CD4-positive, alpha-beta T cell (primary cell): ENCODE results near the gene MYO1A. TPM values are rescaled to one million over a fixed set of nuclear protein-coding genes. Genes with fewer than 3 reads are reported as not detected.

Experiments used
- ATAC-seq: fragments of 200-7000 bp; cut with Tn5 transposase; one replicate; pipeline ENCODE4 v1.10.0; 2022; ENCODE audit warnings: mild to moderate bottlenecking; ENCODE audit not compliant: poor library complexity
- CTCF ChIA-PET: fragments of 350-600 bp; sonication (Branson Sonifier 250); formaldehyde crosslinking; loops from one replicate; lab custom pipeline; 2021; ENCODE audit warnings: antibody characterized with exemption, inconsistent platforms; lab: Charles Lee
- POLR2A ChIA-PET: fragments of 350-600 bp; sonication (Branson Sonifier 250); formaldehyde crosslinking; loops from one replicate; lab custom pipeline; 2021; ENCODE audit warnings: antibody characterized with exemption, inconsistent platforms; lab: Charles Lee
- DNase-seq, 14 experiments: peaks; one replicate each; pipeline ENCODE4 v3.0.0-alpha.2; 2013 to 2020; ENCODE audit warnings: mixed read lengths in 2 of 14
- H3K27ac ChIP-seq, 2 donors: one replicate each; pipeline versions ENCODE4 v1.5.1 to v1.7.0; 2013; ENCODE audit warnings: low read length in 2 of 2, low read depth in 1 of 2, mild to moderate bottlenecking in 1 of 2
- H3K27me3 ChIP-seq, 2 experiments: 1 replicate in 1 of 2; 2 replicates in 1 of 2; pipeline versions ENCODE4 v1.6.1 to v1.7.0; 2013; ENCODE audit warnings: low read length in 2 of 2, control low read depth in 1 of 2, mild to moderate bottlenecking in 1 of 2, moderate library complexity in 1 of 2; ENCODE audit not compliant: insufficient read depth in 2 of 2, control insufficient read depth in 1 of 2
- H3K36me3 ChIP-seq: one replicate; pipeline ENCODE4 v1.6.1; 2013; ENCODE audit warnings: low read length, control low read depth; ENCODE audit not compliant: insufficient read depth
- H3K4me1 ChIP-seq: one replicate; pipeline ENCODE4 v1.6.1; 2013; ENCODE audit warnings: low read length, control low read depth; ENCODE audit not compliant: insufficient read depth
- H3K4me3 ChIP-seq: one replicate; pipeline ENCODE4 v1.5.1; 2013; ENCODE audit warnings: mild to moderate bottlenecking, low read length, moderate library complexity
- H3K9me3 ChIP-seq, 2 experiments: 1 replicate in 1 of 2; 2 replicates in 1 of 2; pipeline versions ENCODE4 v1.6.1 to v1.7.0; 2013; ENCODE audit warnings: low read length in 2 of 2, mild to moderate bottlenecking in 2 of 2, control low read depth in 1 of 2, moderate library complexity in 1 of 2; ENCODE audit not compliant: control insufficient read depth in 1 of 2, insufficient read depth in 1 of 2
- H3K27ac Mint-ChIP-seq: one replicate; pipeline ENCODE4 v1.8.0; 2020; ENCODE audit warnings: mixed read lengths
- H3K27me3 Mint-ChIP-seq: one replicate; pipeline ENCODE4 v1.8.0; 2021; ENCODE audit warnings: mixed read lengths
- H3K36me3 Mint-ChIP-seq: one replicate; pipeline ENCODE4 v1.8.0; 2021; ENCODE audit warnings: low read depth, mixed read lengths
- H3K4me1 Mint-ChIP-seq: one replicate; pipeline ENCODE4 v1.8.0; 2021; ENCODE audit warnings: low read depth, mixed read lengths
- H3K4me3 Mint-ChIP-seq: one replicate; pipeline ENCODE4 v1.8.0; 2020; ENCODE audit warnings: mild to moderate bottlenecking, mixed read lengths
- H3K9me3 Mint-ChIP-seq: one replicate; pipeline ENCODE4 v1.8.0; 2020; ENCODE audit warnings: mixed read lengths
- CTCF ChIP-seq: fragments of 200-600 bp; IDR thresholded peaks from one replicate; pipeline ENCODE4 v1.8.0; 2022; ENCODE audit warnings: antibody characterized with exemption, mild to moderate bottlenecking
- intact Hi-C, 2 experiments: fragments of 100-400 bp; cut with DNase I in 1 of 2; cut with micrococcal nuclease in 1 of 2; formaldehyde crosslinking; loops; one replicate each; pipeline versions ENCODE4 v1.15.1 to v1.9.0; 2023 to 2025; cut with DNase I, micrococcal nuclease
- total RNA-seq, 174 experiments: library from RNA in 2 of 174; stranded (reverse) in 2 of 174; gene quantifications; one replicate each; pipeline ENCODE4 v1.2.3 and lab custom pipeline; 2021 to 2026

MYO1A gene
- total RNA-seq, 2 experiments from 2014 or later, result 1.0 to 1.1 TPM

- H3K4me1 Mint-ChIP-seq, result peaks cover 31% of the 10 kb centered on the region
- DNase-seq, result peak in 1 of 14 experiments; percentile 6
- Histone ChIP-seq H3K36me3 (peaks cover 32% of the 10 kb centered on the region), H3K27me3 (no peaks in the 10 kb centered on the region), H3K27ac (no peak overlapping the region), H3K4me3 (no peak overlapping the region), H3K4me1 (peaks cover 18% of the 10 kb centered on the region), H3K9me3 (no peaks in the 10 kb centered on the region)
- intact Hi-C loops, result no loop called here
- no peak overlapping the region for H3K4me3 Mint-ChIP-seq
- H3K27me3 Mint-ChIP-seq, result no peaks in the 10 kb centered on the region
- no peaks in the 10 kb centered on the region for H3K9me3 Mint-ChIP-seq
- no peak for TF ChIP-seq CTCF
- no peak for ATAC-seq
- peaks cover 54% of the 10 kb centered on the region for H3K36me3 Mint-ChIP-seq
- ChIA-PET POLR2A (no interaction called here), CTCF (no interaction called here)
- H3K27ac Mint-ChIP-seq, result no peak overlapping the region
Measured at GRCh38 chr12:56996793-56997545, 53.0 kb downstream of the MYO1A start.

- DNase-seq (peak in 1 of 14 experiments; percentile 8), ATAC-seq (no peak)
- H3K4me3 Mint-ChIP-seq, result no peak overlapping the region
- POLR2A ChIA-PET, result no interaction called here
- H3K4me1 Mint-ChIP-seq, result peaks cover 29% of the 10 kb centered on the region
- intact Hi-C loops, result no loop called here
- Histone ChIP-seq H3K4me3 (no peak overlapping the region), H3K4me1 (peaks cover 18% of the 10 kb centered on the region), H3K36me3 (peaks cover 27% of the 10 kb centered on the region), H3K9me3 (no peaks in the 10 kb centered on the region), H3K27ac (no peak overlapping the region), H3K27me3 (no peaks in the 10 kb centered on the region)
- peaks cover 45% of the 10 kb centered on the region for H3K36me3 Mint-ChIP-seq
- no peak overlapping the region for H3K27ac Mint-ChIP-seq
- H3K9me3 Mint-ChIP-seq, result no peaks in the 10 kb centered on the region
- H3K27me3 Mint-ChIP-seq, result no peaks in the 10 kb centered on the region
- no peak for TF ChIP-seq CTCF
- CTCF ChIA-PET, result no interaction called here
Measured at GRCh38 chr12:56995930-56996496, 53.9 kb downstream of the MYO1A start.

- H3K27ac Mint-ChIP-seq, result no peak overlapping the region
- intact Hi-C loops, result no loop called here
Measured at GRCh38 chr12:56995201-56995929, 54.6 kb downstream of the MYO1A start.

More at GRCh38 chr12:56995201-56995929, 54.6 kb downstream of the MYO1A start:
- Histone ChIP-seq H3K4me1 (peaks cover 18% of the 10 kb centered on the region), H3K4me3 (no peak overlapping the region), H3K27ac (no peak overlapping the region), H3K9me3 (no peaks in the 10 kb centered on the region), H3K36me3 (peaks cover 20% of the 10 kb centered on the region), H3K27me3 (no peaks in the 10 kb centered on the region)
- ChIA-PET CTCF (no interaction called here), POLR2A (no interaction called here)
- Mint-ChIP-seq H3K9me3 (no peaks in the 10 kb centered on the region), H3K4me3 (no peak overlapping the region), H3K27me3 (no peaks in the 10 kb centered on the region), H3K36me3 (peaks cover 38% of the 10 kb centered on the region), H3K4me1 (peaks cover 25% of the 10 kb centered on the region)
- TF ChIP-seq CTCF, result no peak
- ATAC-seq, result no peak
- DNase-seq, result peak in 1 of 14 experiments; percentile 15
